Thoracic aorta (tissue), 2 donors: ENCODE results near the gene SHCBP1. TPM values are rescaled to one million over a fixed set of nuclear protein-coding genes. Genes with fewer than 3 reads are reported as not detected.

ENCODE experiments used
- ATAC-seq: fragments of 150-250 bp; one replicate; pipeline ENCODE4 v1.8.0; 2017; ENCODE audit warnings: low read depth; ENCODE audit not compliant: insufficient number of reproducible peaks, low FRiP score
- DNase-seq: peaks from one replicate; pipeline ENCODE4 v3.0.0-alpha.2; 2020; ENCODE audit warnings: low spot score
- H3K27ac ChIP-seq, 2 donors: fragments of 200-600 bp; sonication (generic); 1 replicate in 1 of 2; 2 replicates in 1 of 2; pipeline ENCODE4 v1.5.1; 2016; ENCODE audit warnings: mild to moderate bottlenecking in 2 of 2, moderate library complexity in 2 of 2
- H3K27me3 ChIP-seq: fragments of 200-600 bp; sonication (generic); replicated peaks from 2 replicates; pipeline ENCODE4 v1.6.0; 2016; ENCODE audit warnings: mild to moderate bottlenecking; ENCODE audit not compliant: insufficient read depth
- H3K36me3 ChIP-seq: fragments of 200-600 bp; sonication (generic); one replicate; pipeline ENCODE4 v1.5.1; 2016
- H3K4me1 ChIP-seq, 2 donors: fragments of 200-600 bp; sonication (generic); 1 replicate in 1 of 2; 2 replicates in 1 of 2; pipeline versions ENCODE4 v1.5.1 to v1.6.0; 2016; ENCODE audit warnings: low read depth in 2 of 2, mild to moderate bottlenecking in 1 of 2; ENCODE audit not compliant: control insufficient read depth in 1 of 2
- H3K4me3 ChIP-seq: fragments of 200-600 bp; sonication (generic); 2 replicates; pipeline ENCODE4 v1.5.1; 2016; ENCODE audit warnings: mild to moderate bottlenecking
- H3K9me3 ChIP-seq: fragments of 200-600 bp; sonication (generic); 2 replicates; pipeline ENCODE4 v1.5.1; 2016
- CTCF ChIP-seq: fragments of 200-600 bp; sonication (generic); IDR thresholded peaks from one replicate; pipeline ENCODE4 v1.5.1; 2019; ENCODE audit warnings: antibody characterized with exemption
- total RNA-seq, 2 donors: library from RNA; depleted of rRNA; stranded (reverse); fragments of >200 nt; gene quantifications; one replicate each; pipeline versions ENCODE4 v1.1.0 to v1.2.3, GENCODE V29; 2016

Gene SHCBP1
- total RNA-seq, 2 donors from 2014 or later = 0.49 to 0.54 TPM

GRCh38 chr16:46612121-46612520 is 9.1 kb downstream of the SHCBP1 start:
- no peaks in the 10 kb centered on the region for H3K36me3 ChIP-seq
- DNase-seq (no peak), ATAC-seq (no peak)
- no peak overlapping the region for H3K4me3 ChIP-seq
- H3K9me3 ChIP-seq = no peaks in the 10 kb centered on the region
- TF ChIP-seq CTCF = no peak
- no peak overlapping the region for H3K27ac ChIP-seq
- H3K4me1 ChIP-seq = no peaks in the 10 kb centered on the region
- H3K27me3 ChIP-seq = no peaks in the 10 kb centered on the region

GRCh38 chr16:46607529-46607928 is 13.7 kb downstream of the SHCBP1 start:
- peak; percentile 17 for TF ChIP-seq CTCF

DNA sequence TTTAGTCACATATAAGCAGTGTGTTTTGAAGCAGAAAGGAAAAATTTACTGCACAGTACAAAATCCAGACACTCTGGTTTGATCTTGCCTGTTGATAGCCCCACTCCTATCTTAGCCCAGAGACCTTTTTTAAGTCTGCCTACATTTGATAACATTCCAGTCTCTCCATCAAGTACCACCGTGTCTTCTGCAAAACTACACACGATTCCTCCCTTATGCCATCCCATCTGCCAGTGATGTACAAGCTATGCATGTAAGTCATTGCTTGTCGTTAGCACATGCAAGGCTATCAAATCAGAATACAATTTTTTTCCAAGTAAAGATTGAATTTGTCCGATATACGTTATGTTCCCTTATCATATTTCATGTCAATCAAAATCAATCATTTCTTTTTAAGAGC is 14.9 kb downstream of the SHCBP1 start:
- DNase-seq (no peak), ATAC-seq (no peak)
- TF ChIP-seq CTCF = no peak
- H3K4me1 ChIP-seq = no peaks in the 10 kb centered on the region
- no peak overlapping the region for H3K4me3 ChIP-seq
- H3K27ac ChIP-seq = no peak overlapping the region
- H3K9me3 ChIP-seq = no peaks in the 10 kb centered on the region
- no peaks in the 10 kb centered on the region for H3K27me3 ChIP-seq
- no peaks in the 10 kb centered on the region for H3K36me3 ChIP-seq

More at GRCh38 chr16:46607529-46607928, 13.7 kb downstream of the SHCBP1 start:
- Histone ChIP-seq H3K9me3 (no peaks in the 10 kb centered on the region), H3K27me3 (no peaks in the 10 kb centered on the region), H3K36me3 (no peaks in the 10 kb centered on the region), H3K4me3 (no peak overlapping the region), H3K4me1 (no peaks in the 10 kb centered on the region), H3K27ac (no peak overlapping the region)
- DNase-seq (no peak), ATAC-seq (no peak)

DNA sequence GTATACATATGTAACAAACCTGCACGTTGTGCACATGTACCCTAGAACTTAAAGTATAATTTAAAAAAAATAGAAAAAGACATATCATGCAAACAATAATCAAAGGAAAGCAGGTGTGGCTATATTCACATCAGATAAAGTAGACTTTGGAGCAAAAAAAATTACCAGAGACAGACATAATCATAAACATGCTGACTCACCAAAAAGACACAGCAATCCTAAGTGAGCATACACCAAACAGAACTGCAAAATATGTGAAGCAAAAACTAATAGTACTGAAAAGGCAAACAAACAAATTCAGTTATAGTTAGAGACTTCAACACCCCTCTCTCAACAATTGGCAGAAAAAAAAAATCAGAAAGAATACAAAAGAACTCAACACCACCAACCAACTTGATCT is 29.9 kb downstream of the SHCBP1 start:
- H3K27ac ChIP-seq = no peak overlapping the region
- H3K9me3 ChIP-seq = no peaks in the 10 kb centered on the region
- H3K36me3 ChIP-seq = no peaks in the 10 kb centered on the region
- no peaks in the 10 kb centered on the region for H3K4me1 ChIP-seq
- H3K27me3 ChIP-seq = no peaks in the 10 kb centered on the region
- ATAC-seq = no peak
- H3K4me3 ChIP-seq = no peak overlapping the region
- DNase-seq = no peak
- no peak for TF ChIP-seq CTCF

DNA sequence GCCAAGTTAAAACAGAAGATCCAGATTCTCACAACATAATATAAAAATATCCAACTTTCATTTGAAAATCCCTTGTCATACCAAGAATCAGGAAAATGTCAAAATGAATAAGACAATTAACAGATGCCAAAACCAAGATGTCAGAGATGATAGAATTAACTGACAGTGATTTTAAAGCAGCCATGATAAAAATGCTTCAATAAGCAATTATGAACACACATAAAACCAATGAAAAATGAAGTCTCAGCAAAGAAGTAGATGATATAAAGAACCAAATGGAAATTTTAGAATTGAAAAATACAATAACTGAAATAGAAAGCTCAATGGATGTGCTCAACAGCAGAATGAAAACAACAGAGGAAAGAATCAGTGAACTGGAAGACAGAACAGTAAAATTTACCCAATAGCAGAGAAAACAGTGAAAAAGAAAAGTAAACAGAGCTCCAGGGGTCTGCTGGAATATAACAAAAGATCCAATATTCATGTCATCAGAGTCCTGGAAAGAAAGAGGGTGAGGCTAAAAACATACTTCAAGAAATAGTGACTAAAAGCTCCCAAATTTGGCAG is 35.1 kb downstream of the SHCBP1 start:
- no peak for ATAC-seq

More for the DNA sequence above, 35.1 kb downstream of the SHCBP1 start:
- Histone ChIP-seq H3K27me3 (no peaks in the 10 kb centered on the region), H3K27ac (no peak overlapping the region), H3K36me3 (no peaks in the 10 kb centered on the region), H3K9me3 (no peaks in the 10 kb centered on the region), H3K4me3 (no peak overlapping the region), H3K4me1 (no peaks in the 10 kb centered on the region)
- no peak for DNase-seq
- TF ChIP-seq CTCF = no peak
